ENCODE data around the gene SAGE1.
"Not testable (repeated sequence)": the region's sequence is repeated elsewhere in the genome, so short reads cannot be mapped to it uniquely, and the experiment has no call there.

The SAGE1 gene

GRCh38 chrX:135893294-135893817, at the start of gene SAGE1, which contains the start of gene CT45A10:
Gene SAGE1, plus strand, starts transcription at chrX:135893716. Its CDS starts 2,527 bp downstream, at chrX:135896243.
Gene CT45A10, minus strand, starts transcription at chrX:135893444. Its CDS starts 8,100 bp downstream, at chrX:135885344.
- H3K36me3 ChIP-seq (ENCODE audit: control insufficient read depth, insufficient read depth, low read length), result no peaks in the 10 kb centered on the region
- H3K27me3 ChIP-seq (ENCODE audit: control insufficient read depth, insufficient read depth, low read length), result no peaks in the 10 kb centered on the region
- 0 out of 2 replicates have a peak within 1 kb of the TSS, but pooled peaks have one; percentile 8 for H3K4me3 ChIP-seq (ENCODE audit: low read depth, low read length)
- H3K9ac ChIP-seq (ENCODE audit: low read depth, low read length), result no peak within 1 kb of the TSS
- H3K9me3 ChIP-seq (ENCODE audit: control insufficient read depth, insufficient read depth, low read length), result peaks cover 63% of the 10 kb centered on the region
- no peaks in the 10 kb centered on the region for H3K4me1 ChIP-seq (ENCODE audit: control insufficient read depth, insufficient read depth, low read length)
- H3K27ac ChIP-seq (ENCODE audit: low read depth, low read length), result no peak within 1 kb of the TSS

- not testable (repeated sequence) for H3K9me3 ChIP-seq (ENCODE audit: control insufficient read depth, insufficient read depth, low read length); H3K27me3 ChIP-seq (ENCODE audit: control insufficient read depth, insufficient read depth, low read length); H3K27ac ChIP-seq (ENCODE audit: low read depth, low read length); H3K4me3 ChIP-seq (ENCODE audit: low read depth, low read length); H3K36me3 ChIP-seq (ENCODE audit: control insufficient read depth, insufficient read depth, low read length); H3K4me1 ChIP-seq (ENCODE audit: control insufficient read depth, insufficient read depth, low read length); H3K9ac ChIP-seq (ENCODE audit: low read depth, low read length)
Measured at GRCh38 chrX:135854438-135854837, 39.1 kb upstream of the SAGE1 start, which contains the start of gene CT45A8. Gene CT45A8, minus strand, starts transcription at chrX:135854538. Its CDS starts 3,755 bp downstream, at chrX:135850783.

GRCh38 chrX:135871712-135872111, 21.8 kb upstream of the SAGE1 start, which contains the start of gene CT45A9:
Gene CT45A9, minus strand, starts transcription at chrX:135871812. Its CDS starts 3,751 bp downstream, at chrX:135868061.
- not testable (repeated sequence) for H3K4me1 ChIP-seq (ENCODE audit: control insufficient read depth, insufficient read depth, low read length); H3K36me3 ChIP-seq (ENCODE audit: control insufficient read depth, insufficient read depth, low read length); H3K9ac ChIP-seq (ENCODE audit: low read depth, low read length); H3K4me3 ChIP-seq (ENCODE audit: low read depth, low read length); H3K27ac ChIP-seq (ENCODE audit: low read depth, low read length); H3K9me3 ChIP-seq (ENCODE audit: control insufficient read depth, insufficient read depth, low read length); H3K27me3 ChIP-seq (ENCODE audit: control insufficient read depth, insufficient read depth, low read length)

GRCh38 chrX:135882741-135883140, 10.8 kb upstream of the SAGE1 start:
- not testable (repeated sequence) for H3K9me3 ChIP-seq (ENCODE audit: control insufficient read depth, insufficient read depth, low read length); H3K27ac ChIP-seq (ENCODE audit: low read depth, low read length); H3K4me1 ChIP-seq (ENCODE audit: control insufficient read depth, insufficient read depth, low read length); H3K4me3 ChIP-seq (ENCODE audit: low read depth, low read length); H3K27me3 ChIP-seq (ENCODE audit: control insufficient read depth, insufficient read depth, low read length); H3K36me3 ChIP-seq (ENCODE audit: control insufficient read depth, insufficient read depth, low read length); H3K9ac ChIP-seq (ENCODE audit: low read depth, low read length)

- H3K27ac ChIP-seq (ENCODE audit: low read depth, low read length); H3K36me3 ChIP-seq (ENCODE audit: control insufficient read depth, insufficient read depth, low read length); H3K4me3 ChIP-seq (ENCODE audit: low read depth, low read length); H3K27me3 ChIP-seq (ENCODE audit: control insufficient read depth, insufficient read depth, low read length); H3K4me1 ChIP-seq (ENCODE audit: control insufficient read depth, insufficient read depth, low read length); H3K9ac ChIP-seq (ENCODE audit: low read depth, low read length): not testable (repeated sequence)
- peaks cover 38% of the 10 kb centered on the region for H3K9me3 ChIP-seq (ENCODE audit: control insufficient read depth, insufficient read depth, low read length)
Measured at GRCh38 chrX:135888230-135888629, 5.3 kb upstream of the SAGE1 start.

GRCh38 chrX:135888976-135889375, 4.5 kb upstream of the SAGE1 start:
- H3K9ac ChIP-seq (ENCODE audit: low read depth, low read length); H3K27ac ChIP-seq (ENCODE audit: low read depth, low read length); H3K4me3 ChIP-seq (ENCODE audit: low read depth, low read length); H3K4me1 ChIP-seq (ENCODE audit: control insufficient read depth, insufficient read depth, low read length); H3K27me3 ChIP-seq (ENCODE audit: control insufficient read depth, insufficient read depth, low read length); H3K36me3 ChIP-seq (ENCODE audit: control insufficient read depth, insufficient read depth, low read length): not testable (repeated sequence)
- peaks cover 43% of the 10 kb centered on the region for H3K9me3 ChIP-seq (ENCODE audit: control insufficient read depth, insufficient read depth, low read length)

GRCh38 chrX:135890087-135890585, 3.4 kb upstream of the SAGE1 start:
- H3K4me3 ChIP-seq (ENCODE audit: low read depth, low read length), result no peak overlapping the region
- no peaks in the 10 kb centered on the region for H3K27me3 ChIP-seq (ENCODE audit: control insufficient read depth, insufficient read depth, low read length)
- peaks cover 49% of the 10 kb centered on the region for H3K9me3 ChIP-seq (ENCODE audit: control insufficient read depth, insufficient read depth, low read length)
- no peaks in the 10 kb centered on the region for H3K36me3 ChIP-seq (ENCODE audit: control insufficient read depth, insufficient read depth, low read length)
- no peak overlapping the region for H3K27ac ChIP-seq (ENCODE audit: low read depth, low read length)
- H3K9ac ChIP-seq (ENCODE audit: low read depth, low read length), result no peak overlapping the region
- no peaks in the 10 kb centered on the region for H3K4me1 ChIP-seq (ENCODE audit: control insufficient read depth, insufficient read depth, low read length)

- Histone ChIP-seq H3K9me3 (ENCODE audit: control insufficient read depth, insufficient read depth, low read length) (peaks cover 62% of the 10 kb centered on the region), H3K9ac (ENCODE audit: low read depth, low read length) (no peak overlapping the region), H3K4me1 (ENCODE audit: control insufficient read depth, insufficient read depth, low read length) (no peaks in the 10 kb centered on the region), H3K27ac (ENCODE audit: low read depth, low read length) (no peak overlapping the region), H3K36me3 (ENCODE audit: control insufficient read depth, insufficient read depth, low read length) (no peaks in the 10 kb centered on the region), H3K27me3 (ENCODE audit: control insufficient read depth, insufficient read depth, low read length) (no peaks in the 10 kb centered on the region), H3K4me3 (ENCODE audit: low read depth, low read length) (no peak overlapping the region)
Measured at GRCh38 chrX:135892781-135893180, 735 bp upstream of the SAGE1 start.

GRCh38 chrX:135910251-135910650, 16.7 kb downstream of the SAGE1 start:
- peaks cover 69% of the 10 kb centered on the region for H3K9me3 ChIP-seq (ENCODE audit: control insufficient read depth, insufficient read depth, low read length)
- H3K9ac ChIP-seq (ENCODE audit: low read depth, low read length), result no peak overlapping the region
- no peaks in the 10 kb centered on the region for H3K4me1 ChIP-seq (ENCODE audit: control insufficient read depth, insufficient read depth, low read length)
- H3K36me3 ChIP-seq (ENCODE audit: control insufficient read depth, insufficient read depth, low read length), result no peaks in the 10 kb centered on the region
- H3K27me3 ChIP-seq (ENCODE audit: control insufficient read depth, insufficient read depth, low read length), result no peaks in the 10 kb centered on the region
- H3K4me3 ChIP-seq (ENCODE audit: low read depth, low read length), result no peak overlapping the region
- no peak overlapping the region for H3K27ac ChIP-seq (ENCODE audit: low read depth, low read length)

GRCh38 chrX:135914404-135914803, 20.9 kb downstream of the SAGE1 start:
- H3K4me3 ChIP-seq (ENCODE audit: low read depth, low read length), result no peak overlapping the region
- peaks cover 40% of the 10 kb centered on the region for H3K9me3 ChIP-seq (ENCODE audit: control insufficient read depth, insufficient read depth, low read length)
- H3K9ac ChIP-seq (ENCODE audit: low read depth, low read length), result no peak overlapping the region
- H3K27me3 ChIP-seq (ENCODE audit: control insufficient read depth, insufficient read depth, low read length), result no peaks in the 10 kb centered on the region
- no peak overlapping the region for H3K27ac ChIP-seq (ENCODE audit: low read depth, low read length)
- H3K36me3 ChIP-seq (ENCODE audit: control insufficient read depth, insufficient read depth, low read length), result no peaks in the 10 kb centered on the region
- H3K4me1 ChIP-seq (ENCODE audit: control insufficient read depth, insufficient read depth, low read length), result no peaks in the 10 kb centered on the region

GRCh38 chrX:135920516-135920915, 27.0 kb downstream of the SAGE1 start:
- H3K36me3 ChIP-seq (ENCODE audit: control insufficient read depth, insufficient read depth, low read length); H3K27me3 ChIP-seq (ENCODE audit: control insufficient read depth, insufficient read depth, low read length); H3K9ac ChIP-seq (ENCODE audit: low read depth, low read length); H3K4me1 ChIP-seq (ENCODE audit: control insufficient read depth, insufficient read depth, low read length); H3K4me3 ChIP-seq (ENCODE audit: low read depth, low read length); H3K9me3 ChIP-seq (ENCODE audit: control insufficient read depth, insufficient read depth, low read length); H3K27ac ChIP-seq (ENCODE audit: low read depth, low read length): not testable (repeated sequence)
